K562 (cell line): ENCODE measurements around the gene WDR1.

ENCODE experiments used
- EGR1 ChIP-seq: fragments of 450-650 bp; conservative IDR thresholded peaks from 2 replicates; pipeline ENCODE4 v1.6.1; 2017; ENCODE audit warnings: mild to moderate bottlenecking
- FOXA1 ChIP-seq: fragments of 450-650 bp; IDR thresholded peaks from 2 replicates; pipeline ENCODE4 v1.6.1; 2016; ENCODE audit warnings: mild to moderate bottlenecking, borderline replicate concordance
- SP1 ChIP-seq: sonication (generic); formaldehyde crosslinking; IDR thresholded peaks from 2 replicates; pipeline ENCODE4 v1.8.1; 2022; ENCODE audit warnings: mild to moderate bottlenecking, missing genetic modification reagents
- SP2 ChIP-seq: IDR thresholded peaks from 2 replicates; pipeline ENCODE4 v1.6.1; 2011; ENCODE audit warnings: mild to moderate bottlenecking, low read depth, low read length, moderate library complexity; ENCODE audit not compliant: poor library complexity, severe bottlenecking; ENCODE audit errors: extremely low read depth
- ZBED1 ChIP-seq: IDR thresholded peaks from 2 replicates; pipeline ENCODE4 v1.6.1; 2014
- ZNF274 ChIP-seq: IDR thresholded peaks from 2 replicates; pipeline ENCODE4 v1.6.1; 2011; ENCODE audit warnings: low read depth, mild to moderate bottlenecking, low read length, moderate library complexity, borderline replicate concordance
- ZNF384 ChIP-seq: IDR thresholded peaks from 2 replicates; pipeline ENCODE4 v1.6.1; 2012; ENCODE audit warnings: low read depth, low read length, improper control_type of control experiment
- TF ChIP-seq, protein P1 (sequence below), 2 experiments: fragments of 450-650 bp in 1 of 2; sonication (generic) in 1 of 2; formaldehyde crosslinking in 1 of 2; IDR thresholded peaks; 2 replicates each; pipeline versions ENCODE4 v1.7.1 to v1.9.0; 2016 to 2022; ENCODE audit warnings: inconsistent platforms in 1 of 2, mild to moderate bottlenecking in 1 of 2, missing genetic modification reagents in 1 of 2
- TF ChIP-seq, protein P2 (sequence below): sonication (generic); formaldehyde crosslinking; IDR thresholded peaks from 2 replicates; pipeline ENCODE4 v1.8.0; 2022; ENCODE audit warnings: mild to moderate bottlenecking, missing genetic modification reagents
- TF ChIP-seq, protein P3 (sequence below): fragments of 250-450 bp; sonication (Bioruptor Pico); IDR thresholded peaks from 2 replicates; pipeline ENCODE4 v1.8.0; 2022; ENCODE audit warnings: inconsistent platforms
- TF ChIP-seq, protein P4 (sequence below), 3 experiments: IDR thresholded peaks in 2 of 3; conservative IDR thresholded peaks in 1 of 3; 2 replicates each; pipeline ENCODE4 v1.5.1; 2011 to 2012; ENCODE audit warnings: low read length in 3 of 3, mild to moderate bottlenecking in 3 of 3, control low read depth in 2 of 3, improper control_type of control experiment in 1 of 3, inconsistent platforms in 1 of 3, low read depth in 1 of 3, mixed read lengths in 1 of 3, moderate library complexity in 1 of 3; ENCODE audit not compliant: insufficient read depth in 2 of 3
- TF ChIP-seq, protein P5 (sequence below): sonication (generic); formaldehyde crosslinking; IDR thresholded peaks from 2 replicates; pipeline ENCODE4 v1.8.1; 2023; ENCODE audit warnings: mild to moderate bottlenecking, missing genetic modification reagents, moderate library complexity

DNA sequence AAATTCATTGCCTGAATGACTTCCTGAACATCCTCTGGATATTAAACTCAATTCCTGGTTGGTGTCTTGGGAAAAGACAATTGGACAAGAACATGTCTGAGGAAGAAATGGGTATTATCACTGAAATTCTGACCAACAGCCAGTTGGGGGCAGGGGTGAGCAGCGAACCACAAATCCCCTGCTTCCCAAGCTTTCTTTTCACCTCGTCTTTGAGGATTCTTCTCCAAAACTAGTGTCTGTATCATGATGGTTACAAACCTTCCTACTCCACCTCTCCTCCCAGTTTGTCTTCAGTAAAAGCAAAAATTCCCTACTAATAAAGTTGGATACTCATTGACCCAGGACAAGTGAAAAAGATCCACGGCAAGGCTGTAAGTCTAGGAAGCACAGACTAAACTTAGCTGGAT, 48.3 kb upstream of the WDR1 start:
- TF ChIP-seq SP1 (CRISPR knock-in tag) = no peak
- no peak for TF ChIP-seq FOXA1
- TF ChIP-seq, protein P1, sequence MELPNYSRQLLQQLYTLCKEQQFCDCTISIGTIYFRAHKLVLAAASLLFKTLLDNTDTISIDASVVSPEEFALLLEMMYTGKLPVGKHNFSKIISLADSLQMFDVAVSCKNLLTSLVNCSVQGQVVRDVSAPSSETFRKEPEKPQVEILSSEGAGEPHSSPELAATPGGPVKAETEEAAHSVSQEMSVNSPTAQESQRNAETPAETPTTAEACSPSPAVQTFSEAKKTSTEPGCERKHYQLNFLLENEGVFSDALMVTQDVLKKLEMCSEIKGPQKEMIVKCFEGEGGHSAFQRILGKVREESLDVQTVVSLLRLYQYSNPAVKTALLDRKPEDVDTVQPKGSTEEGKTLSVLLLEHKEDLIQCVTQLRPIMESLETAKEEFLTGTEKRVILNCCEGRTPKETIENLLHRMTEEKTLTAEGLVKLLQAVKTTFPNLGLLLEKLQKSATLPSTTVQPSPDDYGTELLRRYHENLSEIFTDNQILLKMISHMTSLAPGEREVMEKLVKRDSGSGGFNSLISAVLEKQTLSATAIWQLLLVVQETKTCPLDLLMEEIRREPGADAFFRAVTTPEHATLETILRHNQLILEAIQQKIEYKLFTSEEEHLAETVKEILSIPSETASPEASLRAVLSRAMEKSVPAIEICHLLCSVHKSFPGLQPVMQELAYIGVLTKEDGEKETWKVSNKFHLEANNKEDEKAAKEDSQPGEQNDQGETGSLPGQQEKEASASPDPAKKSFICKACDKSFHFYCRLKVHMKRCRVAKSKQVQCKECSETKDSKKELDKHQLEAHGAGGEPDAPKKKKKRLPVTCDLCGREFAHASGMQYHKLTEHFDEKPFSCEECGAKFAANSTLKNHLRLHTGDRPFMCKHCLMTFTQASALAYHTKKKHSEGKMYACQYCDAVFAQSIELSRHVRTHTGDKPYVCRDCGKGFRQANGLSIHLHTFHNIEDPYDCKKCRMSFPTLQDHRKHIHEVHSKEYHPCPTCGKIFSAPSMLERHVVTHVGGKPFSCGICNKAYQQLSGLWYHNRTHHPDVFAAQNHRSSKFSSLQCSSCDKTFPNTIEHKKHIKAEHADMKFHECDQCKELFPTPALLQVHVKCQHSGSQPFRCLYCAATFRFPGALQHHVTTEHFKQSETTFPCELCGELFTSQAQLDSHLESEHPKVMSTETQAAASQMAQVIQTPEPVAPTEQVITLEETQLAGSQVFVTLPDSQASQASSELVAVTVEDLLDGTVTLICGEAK (IDR thresholded peaks at IDR 0.05) = no peak; the same call in 1 of the 2 replicates
- TF ChIP-seq, protein P1 (CRISPR knock-in tag; IDR thresholded peaks at IDR 0.05) = no peak
- TF ChIP-seq ZNF384 = no peak
- TF ChIP-seq, protein P2, sequence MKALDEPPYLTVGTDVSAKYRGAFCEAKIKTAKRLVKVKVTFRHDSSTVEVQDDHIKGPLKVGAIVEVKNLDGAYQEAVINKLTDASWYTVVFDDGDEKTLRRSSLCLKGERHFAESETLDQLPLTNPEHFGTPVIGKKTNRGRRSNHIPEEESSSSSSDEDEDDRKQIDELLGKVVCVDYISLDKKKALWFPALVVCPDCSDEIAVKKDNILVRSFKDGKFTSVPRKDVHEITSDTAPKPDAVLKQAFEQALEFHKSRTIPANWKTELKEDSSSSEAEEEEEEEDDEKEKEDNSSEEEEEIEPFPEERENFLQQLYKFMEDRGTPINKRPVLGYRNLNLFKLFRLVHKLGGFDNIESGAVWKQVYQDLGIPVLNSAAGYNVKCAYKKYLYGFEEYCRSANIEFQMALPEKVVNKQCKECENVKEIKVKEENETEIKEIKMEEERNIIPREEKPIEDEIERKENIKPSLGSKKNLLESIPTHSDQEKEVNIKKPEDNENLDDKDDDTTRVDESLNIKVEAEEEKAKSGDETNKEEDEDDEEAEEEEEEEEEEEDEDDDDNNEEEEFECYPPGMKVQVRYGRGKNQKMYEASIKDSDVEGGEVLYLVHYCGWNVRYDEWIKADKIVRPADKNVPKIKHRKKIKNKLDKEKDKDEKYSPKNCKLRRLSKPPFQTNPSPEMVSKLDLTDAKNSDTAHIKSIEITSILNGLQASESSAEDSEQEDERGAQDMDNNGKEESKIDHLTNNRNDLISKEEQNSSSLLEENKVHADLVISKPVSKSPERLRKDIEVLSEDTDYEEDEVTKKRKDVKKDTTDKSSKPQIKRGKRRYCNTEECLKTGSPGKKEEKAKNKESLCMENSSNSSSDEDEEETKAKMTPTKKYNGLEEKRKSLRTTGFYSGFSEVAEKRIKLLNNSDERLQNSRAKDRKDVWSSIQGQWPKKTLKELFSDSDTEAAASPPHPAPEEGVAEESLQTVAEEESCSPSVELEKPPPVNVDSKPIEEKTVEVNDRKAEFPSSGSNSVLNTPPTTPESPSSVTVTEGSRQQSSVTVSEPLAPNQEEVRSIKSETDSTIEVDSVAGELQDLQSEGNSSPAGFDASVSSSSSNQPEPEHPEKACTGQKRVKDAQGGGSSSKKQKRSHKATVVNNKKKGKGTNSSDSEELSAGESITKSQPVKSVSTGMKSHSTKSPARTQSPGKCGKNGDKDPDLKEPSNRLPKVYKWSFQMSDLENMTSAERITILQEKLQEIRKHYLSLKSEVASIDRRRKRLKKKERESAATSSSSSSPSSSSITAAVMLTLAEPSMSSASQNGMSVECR (CRISPR knock-in tag) = no peak
- TF ChIP-seq, protein P3, sequence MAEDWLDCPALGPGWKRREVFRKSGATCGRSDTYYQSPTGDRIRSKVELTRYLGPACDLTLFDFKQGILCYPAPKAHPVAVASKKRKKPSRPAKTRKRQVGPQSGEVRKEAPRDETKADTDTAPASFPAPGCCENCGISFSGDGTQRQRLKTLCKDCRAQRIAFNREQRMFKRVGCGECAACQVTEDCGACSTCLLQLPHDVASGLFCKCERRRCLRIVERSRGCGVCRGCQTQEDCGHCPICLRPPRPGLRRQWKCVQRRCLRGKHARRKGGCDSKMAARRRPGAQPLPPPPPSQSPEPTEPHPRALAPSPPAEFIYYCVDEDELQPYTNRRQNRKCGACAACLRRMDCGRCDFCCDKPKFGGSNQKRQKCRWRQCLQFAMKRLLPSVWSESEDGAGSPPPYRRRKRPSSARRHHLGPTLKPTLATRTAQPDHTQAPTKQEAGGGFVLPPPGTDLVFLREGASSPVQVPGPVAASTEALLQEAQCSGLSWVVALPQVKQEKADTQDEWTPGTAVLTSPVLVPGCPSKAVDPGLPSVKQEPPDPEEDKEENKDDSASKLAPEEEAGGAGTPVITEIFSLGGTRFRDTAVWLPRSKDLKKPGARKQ (CRISPR knock-in tag) = no peak
- no peak for TF ChIP-seq SP2
- no peak for TF ChIP-seq EGR1
- TF ChIP-seq ZBED1 = no peak
- TF ChIP-seq, protein P4, sequence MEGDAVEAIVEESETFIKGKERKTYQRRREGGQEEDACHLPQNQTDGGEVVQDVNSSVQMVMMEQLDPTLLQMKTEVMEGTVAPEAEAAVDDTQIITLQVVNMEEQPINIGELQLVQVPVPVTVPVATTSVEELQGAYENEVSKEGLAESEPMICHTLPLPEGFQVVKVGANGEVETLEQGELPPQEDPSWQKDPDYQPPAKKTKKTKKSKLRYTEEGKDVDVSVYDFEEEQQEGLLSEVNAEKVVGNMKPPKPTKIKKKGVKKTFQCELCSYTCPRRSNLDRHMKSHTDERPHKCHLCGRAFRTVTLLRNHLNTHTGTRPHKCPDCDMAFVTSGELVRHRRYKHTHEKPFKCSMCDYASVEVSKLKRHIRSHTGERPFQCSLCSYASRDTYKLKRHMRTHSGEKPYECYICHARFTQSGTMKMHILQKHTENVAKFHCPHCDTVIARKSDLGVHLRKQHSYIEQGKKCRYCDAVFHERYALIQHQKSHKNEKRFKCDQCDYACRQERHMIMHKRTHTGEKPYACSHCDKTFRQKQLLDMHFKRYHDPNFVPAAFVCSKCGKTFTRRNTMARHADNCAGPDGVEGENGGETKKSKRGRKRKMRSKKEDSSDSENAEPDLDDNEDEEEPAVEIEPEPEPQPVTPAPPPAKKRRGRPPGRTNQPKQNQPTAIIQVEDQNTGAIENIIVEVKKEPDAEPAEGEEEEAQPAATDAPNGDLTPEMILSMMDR (IDR thresholded peaks at IDR 0.05 in 2 of 3, conservative IDR thresholded peaks at IDR 0.05 in 1 of 3; ENCODE audit: insufficient read depth in 2 of 3, low read depth in 1 of 3, low read length in 3 of 3) = peak; percentile 72 to 88 (median 83)
- TF ChIP-seq, protein P5, sequence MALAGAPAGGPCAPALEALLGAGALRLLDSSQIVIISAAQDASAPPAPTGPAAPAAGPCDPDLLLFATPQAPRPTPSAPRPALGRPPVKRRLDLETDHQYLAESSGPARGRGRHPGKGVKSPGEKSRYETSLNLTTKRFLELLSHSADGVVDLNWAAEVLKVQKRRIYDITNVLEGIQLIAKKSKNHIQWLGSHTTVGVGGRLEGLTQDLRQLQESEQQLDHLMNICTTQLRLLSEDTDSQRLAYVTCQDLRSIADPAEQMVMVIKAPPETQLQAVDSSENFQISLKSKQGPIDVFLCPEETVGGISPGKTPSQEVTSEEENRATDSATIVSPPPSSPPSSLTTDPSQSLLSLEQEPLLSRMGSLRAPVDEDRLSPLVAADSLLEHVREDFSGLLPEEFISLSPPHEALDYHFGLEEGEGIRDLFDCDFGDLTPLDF (CRISPR knock-in tag) = no peak
- TF ChIP-seq ZNF274 = no peak
